ENCODE data around the gene LCLAT1.
"Not testable (repeated sequence)": the region's sequence is repeated elsewhere in the genome, so short reads cannot be mapped to it uniquely, and the experiment has no call there.

LCLAT1 gene

GRCh38 chr2:30612371-30612770 lies 165.3 kb downstream of the LCLAT1 start:
- no peak for DNase-seq

DNA sequence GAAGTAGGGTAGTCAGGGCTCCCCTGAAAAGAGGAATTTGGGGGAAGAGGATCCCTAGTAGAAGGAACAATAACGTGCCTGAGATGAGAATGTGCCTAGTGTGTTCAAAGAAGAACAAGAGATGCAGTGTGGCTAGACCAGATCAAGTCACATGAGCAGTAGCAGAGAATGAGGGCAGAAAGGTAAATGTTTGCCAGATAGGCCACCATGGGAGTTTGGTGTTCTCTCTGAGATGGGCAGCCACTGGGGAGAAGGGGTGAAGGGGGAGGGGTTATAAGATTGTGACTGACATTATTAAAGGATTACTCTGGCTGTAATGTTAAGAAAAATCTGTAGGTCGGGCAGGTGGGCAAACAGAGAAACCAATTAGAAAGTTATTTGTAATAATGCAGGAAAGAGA lies 166.0 kb downstream of the LCLAT1 start:
- DNase-seq, result no peak

- not testable (repeated sequence) for DNase-seq
These were observed 167.2 kb downstream of the LCLAT1 start for GRCh38 chr2:30614227-30614626.

GRCh38 chr2:30615926-30616325 lies 168.9 kb downstream of the LCLAT1 start:
- DNase-seq, result no peak

DNA sequence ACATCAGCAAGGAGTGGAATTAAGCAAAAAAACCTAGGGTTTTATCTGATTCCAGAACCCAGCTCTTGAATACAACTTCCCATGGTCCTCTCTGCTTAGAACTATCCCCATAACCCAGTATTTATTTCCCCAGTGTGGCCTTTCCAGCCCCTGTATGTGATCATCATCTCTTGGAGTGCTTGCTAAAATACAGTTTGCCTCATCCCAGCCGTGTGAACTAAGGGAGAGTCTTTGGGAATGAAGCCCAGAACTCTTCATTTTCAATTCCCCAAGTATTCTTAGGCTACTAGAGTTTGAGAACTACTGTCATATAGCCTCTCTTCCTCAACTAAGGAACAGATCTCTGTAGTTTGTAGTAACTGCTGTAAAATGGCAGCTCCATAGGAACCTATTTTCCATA lies 173.1 kb downstream of the LCLAT1 start:
- DNase-seq, result no peak

DNA sequence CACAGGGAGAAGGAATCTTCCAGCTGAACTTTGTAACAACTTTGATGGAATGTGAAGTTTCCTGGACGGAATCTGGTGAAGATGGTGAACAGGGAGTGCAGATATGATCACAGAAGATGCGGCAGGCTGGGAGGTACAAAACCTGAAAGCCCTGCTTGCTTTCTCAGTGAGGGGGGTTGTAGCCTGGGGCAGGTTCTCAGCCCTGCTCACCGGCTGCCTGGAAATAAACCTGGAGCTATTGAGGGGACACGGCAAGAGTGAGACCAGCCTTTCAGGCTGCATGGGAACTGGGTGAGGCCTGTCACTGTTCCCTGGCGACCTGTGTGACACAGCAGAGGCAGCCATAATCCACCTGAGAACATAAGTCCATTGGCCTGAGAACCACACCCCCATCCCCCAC lies 174.8 kb downstream of the LCLAT1 start:
- DNase-seq, result no peak

DNA sequence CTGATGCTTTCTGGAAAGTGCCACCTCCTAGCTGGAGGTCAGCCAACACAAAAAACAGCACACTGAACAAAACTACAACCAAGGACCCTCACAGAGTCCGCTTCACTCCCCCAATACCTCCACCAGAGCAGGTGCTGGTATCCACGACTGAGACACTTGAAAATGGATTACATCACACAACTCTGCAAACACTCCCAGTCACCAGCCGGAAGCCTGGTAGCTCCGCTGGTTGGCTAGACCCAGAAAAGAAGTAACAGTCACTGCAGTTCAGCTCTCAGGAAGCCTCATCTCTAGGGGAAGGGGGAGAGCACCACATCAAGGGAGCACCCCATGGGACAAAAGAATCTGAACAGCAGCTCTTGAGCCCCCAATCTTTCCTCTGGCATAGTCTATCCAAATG lies 175.4 kb downstream of the LCLAT1 start:
- no peak for DNase-seq

DNA sequence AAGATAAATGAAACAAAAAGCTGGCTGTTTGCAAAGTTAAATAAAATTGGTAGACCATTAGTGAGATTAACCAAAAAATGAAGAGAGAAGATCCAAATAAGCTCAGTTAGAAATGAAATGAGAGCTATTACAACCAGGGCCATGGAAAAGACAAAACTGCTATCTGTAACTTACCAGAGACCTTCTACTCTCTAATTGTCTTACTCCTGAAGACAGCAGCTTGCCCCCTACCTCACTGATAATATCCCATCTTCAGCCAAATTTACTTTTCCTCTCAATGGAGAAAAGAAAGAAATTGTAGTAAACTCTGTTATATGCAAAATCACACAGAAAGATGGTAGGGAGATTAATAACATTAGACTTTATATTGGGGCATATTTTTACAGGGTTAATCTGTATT lies 178.2 kb downstream of the LCLAT1 start:
- no peak for DNase-seq

GRCh38 chr2:30625701-30626100 lies 178.7 kb downstream of the LCLAT1 start:
- no peak for DNase-seq

- DNase-seq, result no peak
These were observed 179.4 kb downstream of the LCLAT1 start for GRCh38 chr2:30626397-30626796.

- no peak for DNase-seq
These were observed 180.1 kb downstream of the LCLAT1 start for GRCh38 chr2:30627151-30627550.

DNA sequence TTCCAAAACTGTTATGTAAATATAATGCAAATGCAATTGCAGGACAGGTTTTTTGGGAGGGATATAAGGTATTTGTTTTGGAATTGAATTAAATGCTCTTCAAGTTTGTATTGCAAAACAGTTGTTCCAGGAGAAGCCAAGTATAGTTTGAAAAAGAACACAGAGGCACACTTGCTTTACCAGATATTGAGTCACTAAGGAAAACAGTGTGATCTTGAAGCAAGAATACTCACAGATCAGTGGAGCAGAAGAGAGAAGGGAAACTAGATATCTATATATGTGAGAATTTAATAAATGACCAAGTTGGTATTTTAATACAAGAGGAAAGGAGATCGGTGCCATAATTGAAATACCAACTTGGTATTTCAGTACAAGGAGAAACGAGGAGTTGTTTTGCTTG lies 181.3 kb downstream of the LCLAT1 start:
- DNase-seq, result no peak

DNA sequence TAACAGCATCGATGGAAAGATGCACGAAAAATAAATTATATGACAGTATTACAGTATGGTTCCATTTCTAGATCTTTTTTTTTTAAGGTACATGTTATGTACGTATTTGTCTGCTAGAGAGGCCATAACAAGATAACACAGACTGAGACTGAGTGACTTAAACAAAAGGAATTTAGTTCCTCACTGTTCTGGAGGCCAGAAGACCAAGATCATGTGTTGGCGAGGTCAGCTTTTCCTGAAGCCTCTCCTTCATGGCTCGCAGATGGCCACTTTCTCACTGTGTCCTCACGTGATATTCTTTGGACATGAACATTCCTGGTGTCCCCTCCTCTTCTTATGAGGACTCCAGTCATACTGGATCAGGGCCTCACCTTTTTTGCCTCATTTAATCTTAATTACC lies 182.8 kb downstream of the LCLAT1 start:
- no peak for DNase-seq

- no peak for DNase-seq
These were observed 184.1 kb downstream of the LCLAT1 start for GRCh38 chr2:30631051-30631671.

DNA sequence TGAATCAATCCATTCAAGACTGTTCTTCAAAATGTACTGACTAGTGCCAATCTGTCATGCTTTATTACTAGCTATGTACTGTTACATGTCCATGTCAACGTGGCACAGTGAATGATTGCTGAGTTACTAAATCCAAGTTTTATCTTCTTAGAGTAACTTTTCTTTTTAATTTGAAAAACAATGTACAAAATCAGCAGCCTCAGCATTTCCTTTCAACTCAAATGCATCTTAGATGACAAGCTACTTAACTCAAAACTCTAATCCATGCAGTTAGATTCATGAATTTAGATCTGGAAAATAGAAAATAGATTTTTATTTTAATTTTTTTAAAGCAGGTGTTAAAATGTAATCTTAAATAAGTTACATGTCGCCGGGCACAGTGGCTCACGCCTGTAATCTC lies 186.0 kb downstream of the LCLAT1 start:
- no peak for DNase-seq

- no peak for DNase-seq
These were observed 189.3 kb downstream of the LCLAT1 start for GRCh38 chr2:30636311-30636710.

DNA sequence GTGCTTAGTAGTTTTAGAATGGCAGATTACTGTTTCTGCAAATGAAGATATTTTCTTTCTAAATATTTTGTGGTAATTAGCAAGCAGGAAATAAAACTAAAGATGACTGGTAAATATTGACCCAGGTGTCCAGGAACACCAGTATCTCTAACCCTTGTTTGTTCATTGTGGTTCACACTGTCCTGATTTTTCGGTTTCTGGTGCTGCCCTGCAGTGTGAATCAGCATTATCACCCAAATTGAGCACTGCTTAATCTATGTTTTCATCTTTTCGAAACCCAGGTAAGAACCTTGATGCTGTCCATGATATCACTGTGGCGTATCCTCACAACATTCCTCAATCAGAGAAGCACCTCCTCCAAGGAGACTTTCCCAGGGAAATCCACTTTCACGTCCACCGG lies 192.8 kb downstream of the LCLAT1 start:
- no peak for DNase-seq

DNA sequence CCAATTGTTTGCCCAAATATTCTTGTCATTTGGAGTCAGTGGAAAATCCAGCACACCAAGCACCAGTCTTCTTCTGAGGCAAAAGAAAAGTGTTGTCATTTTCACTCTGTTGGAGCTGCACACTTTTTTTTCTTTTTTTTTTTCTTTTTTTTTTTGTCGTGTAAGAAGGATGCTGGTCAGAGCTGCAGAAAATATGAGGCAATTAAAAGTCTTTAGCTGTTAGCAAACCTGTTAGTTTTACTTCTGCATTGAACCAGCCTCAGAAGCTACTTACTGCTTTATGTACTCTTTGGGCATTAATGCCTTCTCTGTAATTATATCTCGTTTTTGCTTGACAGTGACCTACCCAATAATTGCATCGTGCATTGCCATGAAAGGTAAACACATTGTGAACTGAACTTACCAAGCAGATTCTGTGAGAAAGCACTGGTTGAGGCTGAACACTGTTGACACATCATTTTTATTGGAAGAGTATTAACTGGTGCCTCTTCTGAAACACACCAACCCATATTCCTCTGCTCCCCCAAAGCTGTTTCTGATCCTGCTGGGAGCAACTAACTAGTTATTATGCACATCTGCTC lies 194.8 kb downstream of the LCLAT1 start:
- DNase-seq, result no peak

- DNase-seq, result not testable (repeated sequence)
These were observed 196.0 kb downstream of the LCLAT1 start for GRCh38 chr2:30643013-30643412.

- DNase-seq, result no peak
These were observed 196.6 kb downstream of the LCLAT1 start for GRCh38 chr2:30643674-30644073.

DNA sequence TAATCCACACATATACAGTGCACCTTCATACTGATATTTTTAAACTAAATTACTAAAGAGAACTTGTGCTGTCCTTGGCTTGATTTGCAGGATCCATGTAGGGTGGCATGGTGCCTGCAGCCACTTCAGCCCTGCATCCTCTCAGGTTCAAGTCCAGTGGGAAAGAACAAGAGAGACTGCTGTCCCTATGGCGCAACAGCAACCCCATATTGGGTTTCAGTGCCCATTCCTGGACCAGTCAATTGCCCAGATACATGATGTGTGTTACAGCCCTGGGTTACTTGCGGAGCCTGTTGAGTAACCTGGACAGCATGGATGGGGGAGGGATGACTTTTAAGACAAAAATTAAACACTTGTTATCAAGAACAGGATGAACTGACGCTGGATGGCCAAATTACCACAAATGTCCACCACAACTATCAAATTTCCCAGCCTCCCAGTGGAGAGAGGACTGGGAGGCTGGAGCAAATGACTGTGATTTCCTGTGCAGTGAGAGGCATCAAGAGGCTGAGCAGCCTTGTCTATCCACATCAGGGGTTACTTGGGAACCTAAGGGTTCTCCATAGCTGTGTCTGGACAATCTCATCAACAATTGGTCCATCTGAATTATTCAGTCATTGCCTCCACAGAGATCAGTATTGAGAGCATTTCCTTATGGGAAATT lies 198.2 kb downstream of the LCLAT1 start:
- no peak for DNase-seq

DNA sequence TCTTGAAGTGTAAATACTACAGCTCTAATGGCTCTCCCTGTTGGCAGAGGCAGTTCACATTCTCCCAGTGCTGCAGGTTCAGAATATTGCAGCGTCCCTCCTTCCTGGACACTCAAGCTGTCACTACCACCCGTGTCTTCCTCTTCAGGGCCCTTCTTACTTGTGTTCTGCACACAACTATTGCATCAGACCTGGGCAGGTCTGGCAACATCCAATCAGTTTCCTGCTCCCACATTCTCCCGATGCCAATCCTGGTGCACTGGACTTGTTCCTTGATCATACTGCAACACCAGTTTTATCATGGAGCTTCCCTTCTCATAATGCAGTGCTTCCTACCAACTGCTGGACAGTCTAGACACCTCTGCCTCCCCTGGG lies 198.7 kb downstream of the LCLAT1 start:
- DNase-seq, result no peak

- DNase-seq, result no peak
These were observed 200.9 kb downstream of the LCLAT1 start for GRCh38 chr2:30647752-30648457.

DNA sequence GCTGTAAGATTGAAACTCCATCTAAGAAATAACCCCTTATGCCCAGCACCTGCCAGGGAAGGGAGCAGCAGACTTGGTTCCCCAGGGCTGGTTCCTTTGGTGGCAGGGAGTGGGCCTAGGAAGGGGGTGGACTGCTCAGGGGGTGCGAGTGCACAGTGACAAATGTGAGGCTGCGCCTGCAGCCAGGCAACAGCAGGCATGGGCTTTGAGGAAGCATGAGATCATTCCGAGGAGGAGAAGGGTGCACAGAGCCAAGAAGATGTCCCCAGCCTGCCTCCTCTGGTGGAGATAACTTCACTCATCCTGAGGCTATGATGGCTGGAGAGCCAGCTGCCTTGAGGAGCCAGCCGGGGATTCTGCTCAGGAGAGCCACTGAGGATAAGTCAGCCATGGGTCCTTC lies 202.2 kb downstream of the LCLAT1 start:
- no peak for DNase-seq
